Thyroid gland (tissue), 4 donors: ENCODE data around the gene MPHOSPH6. TPM values are rescaled to one million over a fixed set of nuclear protein-coding genes. Genes with fewer than 3 reads are reported as not detected.

Source experiments
- DNase-seq, 2 donors: peaks; one replicate each; pipeline ENCODE4 v3.0.0-alpha.2; 2019
- H3K27ac ChIP-seq, 3 donors: fragments of 200-600 bp; sonication (generic); 1 replicate in 2 of 3; 2 replicates in 1 of 3; pipeline ENCODE4 v1.5.1; 2016 to 2019; ENCODE audit warnings: mild to moderate bottlenecking in 1 of 3, moderate library complexity in 1 of 3
- H3K27me3 ChIP-seq: fragments of 200-600 bp; sonication (generic); one replicate; pipeline ENCODE4 v1.5.1; 2019
- H3K36me3 ChIP-seq, 2 donors: fragments of 200-600 bp; sonication (generic); one replicate each; pipeline ENCODE4 v1.5.1; 2016 to 2019
- H3K4me1 ChIP-seq, 2 donors: fragments of 200-600 bp; sonication (generic); one replicate each; pipeline ENCODE4 v1.5.1; 2017 to 2019
- H3K4me3 ChIP-seq, 3 donors: fragments of 200-600 bp; sonication (generic); replicated peaks in 1 of 3; 1 replicate in 2 of 3; 2 replicates in 1 of 3; pipeline ENCODE4 v1.5.1; 2016; ENCODE audit warnings: mild to moderate bottlenecking in 1 of 3
- H3K9me3 ChIP-seq: fragments of 200-600 bp; sonication (generic); one replicate; pipeline ENCODE4 v1.5.1; 2017
- POLR2A ChIP-seq, 2 donors: fragments of 450-650 bp; IDR thresholded peaks; one replicate each; pipeline ENCODE4 v1.6.1; 2017; ENCODE audit warnings: antibody characterized with exemption in 2 of 2, mild to moderate bottlenecking in 2 of 2, moderate library complexity in 1 of 2
- WGBS, 2 donors: methylation state at CpG; one replicate each; pipeline ENCODE4 v1.1.5; 2017; 5-methylcytosine and 5-hydroxymethylcytosine counted together
- intact Hi-C: fragments of 100-400 bp; cut with DNase I; formaldehyde crosslinking; loops from one replicate; pipeline ENCODE4 v1.15.1; 2023
- total RNA-seq, 4 donors: library from RNA; depleted of rRNA; stranded (reverse); fragments of >200 nt; gene quantifications; one replicate each; pipeline ENCODE4 v1.2.3, GENCODE V29; 2016
- TF ChIP-seq, protein P1 (sequence below), 6 experiments: fragments of 200-600 bp in 3 of 6; fragments of 450-650 bp in 3 of 6; sonication (generic) in 3 of 6; IDR thresholded peaks; one replicate each; pipeline ENCODE4 v1.5.1; 2016 to 2019; ENCODE audit warnings: antibody characterized with exemption in 6 of 6, mild to moderate bottlenecking in 2 of 6, inconsistent platforms in 1 of 6, moderate library complexity in 1 of 6

Gene MPHOSPH6
- total RNA-seq, 4 donors from 2014 or later = 29.1 to 41.0 (median 34.3) TPM

DNA sequence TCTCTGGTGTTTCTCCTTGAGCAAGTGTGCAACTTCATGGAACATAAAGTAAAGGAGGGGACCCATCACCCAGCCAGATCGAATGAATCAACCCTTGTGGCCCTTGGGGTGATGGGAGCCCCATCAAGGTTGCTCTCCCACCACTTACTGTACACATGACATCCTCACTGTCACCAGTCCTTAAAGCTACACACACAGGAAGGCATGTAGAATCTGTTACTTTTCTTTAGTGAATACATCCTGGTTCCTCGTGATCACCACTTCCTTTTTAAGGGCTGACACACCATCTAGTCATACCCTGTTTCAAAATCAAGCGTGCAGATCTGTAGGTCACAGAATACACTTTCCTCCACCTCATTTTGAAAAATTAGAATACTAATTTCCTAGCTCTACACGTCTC lies 22.6 kb upstream of the MPHOSPH6 start:
- H3K27me3 ChIP-seq = no peaks in the 10 kb centered on the region
- H3K27ac ChIP-seq = no peak overlapping the region
- H3K4me3 ChIP-seq = no peak overlapping the region
- TF ChIP-seq, protein P1, sequence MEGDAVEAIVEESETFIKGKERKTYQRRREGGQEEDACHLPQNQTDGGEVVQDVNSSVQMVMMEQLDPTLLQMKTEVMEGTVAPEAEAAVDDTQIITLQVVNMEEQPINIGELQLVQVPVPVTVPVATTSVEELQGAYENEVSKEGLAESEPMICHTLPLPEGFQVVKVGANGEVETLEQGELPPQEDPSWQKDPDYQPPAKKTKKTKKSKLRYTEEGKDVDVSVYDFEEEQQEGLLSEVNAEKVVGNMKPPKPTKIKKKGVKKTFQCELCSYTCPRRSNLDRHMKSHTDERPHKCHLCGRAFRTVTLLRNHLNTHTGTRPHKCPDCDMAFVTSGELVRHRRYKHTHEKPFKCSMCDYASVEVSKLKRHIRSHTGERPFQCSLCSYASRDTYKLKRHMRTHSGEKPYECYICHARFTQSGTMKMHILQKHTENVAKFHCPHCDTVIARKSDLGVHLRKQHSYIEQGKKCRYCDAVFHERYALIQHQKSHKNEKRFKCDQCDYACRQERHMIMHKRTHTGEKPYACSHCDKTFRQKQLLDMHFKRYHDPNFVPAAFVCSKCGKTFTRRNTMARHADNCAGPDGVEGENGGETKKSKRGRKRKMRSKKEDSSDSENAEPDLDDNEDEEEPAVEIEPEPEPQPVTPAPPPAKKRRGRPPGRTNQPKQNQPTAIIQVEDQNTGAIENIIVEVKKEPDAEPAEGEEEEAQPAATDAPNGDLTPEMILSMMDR (IDR thresholded peaks at IDR 0.05) = no peak
- TF ChIP-seq POLR2A (IDR thresholded peaks at IDR 0.05) = no peak
- WGBS, 2 donors = 55 to 68% methylated on average over 4 of the region's 4 CpGs
- H3K36me3 ChIP-seq = no peaks in the 10 kb centered on the region
- DNase-seq = no peak
- no peaks in the 10 kb centered on the region for H3K9me3 ChIP-seq
- no peaks in the 10 kb centered on the region for H3K4me1 ChIP-seq
- intact Hi-C loops = loop anchor here (5.0 kb wide), 1 partner anchor 125 kb away; no protein-coding TSS in a partner anchor

DNA sequence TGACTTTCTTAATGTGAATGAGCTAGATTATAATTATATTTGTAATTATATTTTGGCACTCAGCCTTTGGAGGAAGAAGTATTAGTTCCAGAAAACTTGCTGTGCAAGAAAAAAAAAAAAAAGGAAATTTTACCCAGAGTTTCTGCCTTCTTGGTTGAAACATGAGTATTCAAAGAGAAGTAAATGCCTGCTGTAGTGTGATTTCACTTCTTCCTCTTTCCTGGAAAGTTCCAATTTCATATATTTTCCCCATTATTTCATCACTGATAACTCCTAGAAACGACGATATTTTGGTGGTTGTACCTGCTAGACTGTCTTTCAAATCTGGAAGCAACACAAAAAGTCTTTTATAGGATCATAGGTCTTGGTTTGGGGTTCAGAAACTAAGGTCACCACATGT lies 20.4 kb upstream of the MPHOSPH6 start:
- 88% methylated on average over 2 of the region's 2 CpGs for WGBS, 2 donors
- intact Hi-C loops = loop anchor here (5.0 kb wide), 1 partner anchor 127 kb away; no protein-coding TSS in a partner anchor
- TF ChIP-seq, protein P1 (IDR thresholded peaks at IDR 0.05) = no peak
- TF ChIP-seq POLR2A (IDR thresholded peaks at IDR 0.05) = no peak
- Histone ChIP-seq H3K4me3 (no peak overlapping the region), H3K9me3 (no peaks in the 10 kb centered on the region), H3K27me3 (no peaks in the 10 kb centered on the region), H3K36me3 (no peaks in the 10 kb centered on the region), H3K27ac (no peak overlapping the region), H3K4me1 (no peaks in the 10 kb centered on the region)
- DNase-seq = no peak

DNA sequence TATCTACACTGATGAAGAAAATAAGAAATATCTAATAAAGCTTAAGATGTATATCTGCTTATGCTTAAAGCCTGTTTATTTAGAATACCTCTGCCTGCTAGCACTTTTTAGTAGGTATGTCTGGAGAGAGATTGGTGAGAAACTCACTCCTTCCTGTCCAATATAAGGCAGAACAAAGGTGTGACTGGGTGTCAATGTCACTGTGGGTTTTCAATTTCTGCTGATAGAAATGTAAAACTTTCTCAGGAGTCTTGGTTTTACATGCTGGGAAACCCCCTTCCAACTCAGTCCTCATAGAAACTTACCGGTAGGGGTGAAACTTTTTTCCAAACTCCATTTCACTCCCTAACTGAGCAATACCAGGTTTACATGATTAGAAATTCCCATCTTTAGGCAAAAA lies 17.8 kb upstream of the MPHOSPH6 start:
- no peaks in the 10 kb centered on the region for H3K36me3 ChIP-seq
- H3K4me1 ChIP-seq = no peaks in the 10 kb centered on the region
- no peaks in the 10 kb centered on the region for H3K27me3 ChIP-seq
- no peak overlapping the region for H3K27ac ChIP-seq
- no peak for DNase-seq
- WGBS, 2 donors = 81 to 86% methylated on average over 1 of the region's 1 CpG
- intact Hi-C loops = no loop called here
- no peak overlapping the region for H3K4me3 ChIP-seq
- TF ChIP-seq POLR2A (IDR thresholded peaks at IDR 0.05) = no peak
- no peaks in the 10 kb centered on the region for H3K9me3 ChIP-seq

DNA sequence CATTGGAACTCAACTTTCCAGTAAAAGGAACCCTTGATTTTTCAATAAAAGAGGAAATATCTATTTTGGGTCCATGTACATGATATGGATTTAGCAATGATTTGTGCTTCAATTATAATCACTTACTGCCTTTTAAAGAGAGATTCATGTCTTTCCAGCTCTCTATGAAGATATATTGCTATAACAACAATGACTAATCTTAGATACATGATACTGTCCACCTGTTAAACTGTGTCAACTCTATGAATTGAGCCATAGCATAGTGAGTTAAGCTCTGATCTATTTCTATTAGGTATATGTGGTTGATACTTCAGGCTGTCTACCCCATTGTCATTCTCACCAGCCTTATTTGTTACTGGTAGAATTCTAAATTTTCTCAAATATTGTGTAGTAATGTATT lies 15.0 kb upstream of the MPHOSPH6 start:
- intact Hi-C loops = no loop called here
- TF ChIP-seq, protein P1 (IDR thresholded peaks at IDR 0.05) = no peak
- TF ChIP-seq POLR2A (IDR thresholded peaks at IDR 0.05) = no peak
- H3K27me3 ChIP-seq = no peaks in the 10 kb centered on the region
- no peaks in the 10 kb centered on the region for H3K36me3 ChIP-seq
- DNase-seq = no peak
- no peak overlapping the region for H3K4me3 ChIP-seq
- no peaks in the 10 kb centered on the region for H3K9me3 ChIP-seq
- no peaks in the 10 kb centered on the region for H3K4me1 ChIP-seq
- H3K27ac ChIP-seq = no peak overlapping the region

DNA sequence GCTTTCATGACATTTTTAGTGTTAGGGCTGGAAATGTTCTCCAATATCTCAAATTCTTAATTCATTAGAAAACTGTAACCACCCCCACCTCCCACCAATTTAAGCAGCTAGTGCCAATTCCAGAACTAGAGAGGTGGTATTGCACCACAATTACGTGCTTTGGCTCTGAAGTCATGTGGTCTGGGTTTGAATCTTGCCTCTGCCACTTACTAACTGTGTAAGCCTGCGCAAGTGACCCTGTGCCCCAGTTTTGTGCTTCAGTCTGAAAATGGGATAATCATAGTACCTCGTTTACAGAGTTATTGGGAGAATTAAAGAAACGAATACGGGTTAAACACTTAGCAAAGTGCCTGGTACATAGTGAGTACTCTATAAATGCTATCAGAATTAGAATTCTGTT lies 14.2 kb upstream of the MPHOSPH6 start:
- WGBS, 2 donors = 83 to 85% methylated on average over 5 of the region's 5 CpGs
- no peaks in the 10 kb centered on the region for H3K9me3 ChIP-seq
- no peaks in the 10 kb centered on the region for H3K36me3 ChIP-seq
- DNase-seq = no peak
- no peak for TF ChIP-seq POLR2A (IDR thresholded peaks at IDR 0.05)
- TF ChIP-seq, protein P1 (IDR thresholded peaks at IDR 0.05) = no peak
- H3K27me3 ChIP-seq = peaks cover 2% of the 10 kb centered on the region
- H3K27ac ChIP-seq = no peak overlapping the region
- intact Hi-C loops = no loop called here
- no peak overlapping the region for H3K4me3 ChIP-seq
- no peaks in the 10 kb centered on the region for H3K4me1 ChIP-seq

DNA sequence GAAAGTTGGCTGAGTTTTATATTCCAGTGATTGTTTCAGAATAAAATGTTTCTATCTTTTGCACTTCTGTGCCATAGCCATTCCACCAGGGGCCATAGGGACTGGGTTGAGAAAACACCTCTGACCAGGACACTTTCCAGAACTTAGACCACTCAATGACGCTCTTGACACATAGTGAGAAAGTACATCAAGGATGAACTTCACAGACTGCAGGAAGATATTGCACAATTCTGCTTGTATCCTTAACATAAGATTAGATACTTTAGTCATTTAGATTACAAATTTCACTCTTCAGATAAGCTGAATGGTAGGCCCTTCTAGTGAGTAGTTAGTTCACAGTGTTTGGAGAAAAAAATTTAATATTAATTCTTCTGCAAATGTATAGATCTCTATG lies 13.0 kb upstream of the MPHOSPH6 start:
- Histone ChIP-seq H3K27ac (no peak overlapping the region), H3K27me3 (peaks cover 5% of the 10 kb centered on the region), H3K9me3 (no peaks in the 10 kb centered on the region), H3K36me3 (no peaks in the 10 kb centered on the region), H3K4me1 (no peaks in the 10 kb centered on the region), H3K4me3 (no peak overlapping the region)
- no peak for DNase-seq
- WGBS, 2 donors = 74 to 87% methylated on average over 1 of the region's 1 CpG
- intact Hi-C loops = no loop called here
- TF ChIP-seq, protein P1 (IDR thresholded peaks at IDR 0.05) = no peak
- TF ChIP-seq POLR2A (IDR thresholded peaks at IDR 0.05) = no peak
